Measurements from ENCODE around the gene HTR7. TPM values are rescaled to one million over a fixed set of nuclear protein-coding genes. Genes with fewer than 3 reads are reported as not detected.

Gene HTR7
- total RNA-seq, 1 experiment from 2014 or later = 0.62 TPM

GRCh38 chr10:90790422-90790821 is 67.4 kb downstream of the HTR7 start:
- H3K4me3 ChIP-seq (ENCODE audit: low read length) = no peak overlapping the region
- no peak for ATAC-seq
- no TSS peak for BruUV-seq (replicated peaks)
- H3K36me3 ChIP-seq (ENCODE audit: low read depth, low read length) = no peaks in the 10 kb centered on the region
- intact Hi-C loops (cut with micrococcal nuclease) = no loop called here
- TF ChIP-seq EZH2 (IDR thresholded peaks at IDR 0.05; ENCODE audit: low read length, unreplicated experiment) (no peak), EZH2phosphoT487 (IDR thresholded peaks at IDR 0.05; ENCODE audit: borderline replicate concordance, low read length) (no peak)
- no peak overlapping the region for H3K4me2 ChIP-seq (ENCODE audit: low read length)
- no peaks in the 10 kb centered on the region for H3K79me2 ChIP-seq (ENCODE audit: low read length)
- no peaks in the 10 kb centered on the region for H4K20me1 ChIP-seq (ENCODE audit: low read length)
- H3K27ac ChIP-seq (ENCODE audit: low read length) = no peak overlapping the region
- no peak overlapping the region for H2AFZ ChIP-seq (ENCODE audit: low read length)
- H3K9me2 ChIP-seq (replicated peaks; ENCODE audit: low read length) = no peaks in the 10 kb centered on the region
- CTCF ChIA-PET = no interaction called here
- H3K9me3 ChIP-seq (ENCODE audit: low read length) = no peaks in the 10 kb centered on the region
- DNase-seq = no peak
- H3K9ac ChIP-seq (ENCODE audit: low read length) = no peak overlapping the region
- H3K4me1 ChIP-seq (ENCODE audit: insufficient read depth, low read length) = no peaks in the 10 kb centered on the region
- peaks cover 25% of the 10 kb centered on the region for H3K27me3 ChIP-seq (ENCODE audit: low read length)
- no peaks in the 10 kb centered on the region for H3F3A ChIP-seq (ENCODE audit: low read length, unreplicated experiment)
- POLR2A ChIA-PET (ENCODE audit: unreplicated experiment) = no interaction called here

DNA sequence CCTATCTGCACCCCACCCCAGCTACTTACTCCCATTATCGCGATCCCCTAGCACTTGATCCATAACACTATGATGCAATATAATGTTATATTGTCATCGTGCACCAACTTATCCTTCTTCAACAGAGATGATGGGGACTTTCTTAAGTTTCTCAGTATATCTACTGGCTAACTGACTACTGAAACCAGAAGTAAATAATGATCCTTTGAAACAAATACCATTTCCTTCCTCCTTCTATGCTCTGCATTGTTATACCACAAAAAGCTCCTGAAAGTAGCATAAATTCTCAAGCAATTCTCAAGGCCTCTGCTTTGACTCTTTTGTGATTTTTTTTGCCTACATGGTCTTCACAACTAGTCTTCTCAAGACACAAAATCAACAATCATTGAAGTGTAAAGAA is 68.9 kb downstream of the HTR7 start:
- no peaks in the 10 kb centered on the region for H3K4me1 ChIP-seq (ENCODE audit: insufficient read depth, low read length)
- TF ChIP-seq EZH2 (IDR thresholded peaks at IDR 0.05; ENCODE audit: low read length, unreplicated experiment) = no peak
- TF ChIP-seq EZH2phosphoT487 (IDR thresholded peaks at IDR 0.05; ENCODE audit: borderline replicate concordance, low read length) = no peak
- TF ChIP-seq, protein P1, sequence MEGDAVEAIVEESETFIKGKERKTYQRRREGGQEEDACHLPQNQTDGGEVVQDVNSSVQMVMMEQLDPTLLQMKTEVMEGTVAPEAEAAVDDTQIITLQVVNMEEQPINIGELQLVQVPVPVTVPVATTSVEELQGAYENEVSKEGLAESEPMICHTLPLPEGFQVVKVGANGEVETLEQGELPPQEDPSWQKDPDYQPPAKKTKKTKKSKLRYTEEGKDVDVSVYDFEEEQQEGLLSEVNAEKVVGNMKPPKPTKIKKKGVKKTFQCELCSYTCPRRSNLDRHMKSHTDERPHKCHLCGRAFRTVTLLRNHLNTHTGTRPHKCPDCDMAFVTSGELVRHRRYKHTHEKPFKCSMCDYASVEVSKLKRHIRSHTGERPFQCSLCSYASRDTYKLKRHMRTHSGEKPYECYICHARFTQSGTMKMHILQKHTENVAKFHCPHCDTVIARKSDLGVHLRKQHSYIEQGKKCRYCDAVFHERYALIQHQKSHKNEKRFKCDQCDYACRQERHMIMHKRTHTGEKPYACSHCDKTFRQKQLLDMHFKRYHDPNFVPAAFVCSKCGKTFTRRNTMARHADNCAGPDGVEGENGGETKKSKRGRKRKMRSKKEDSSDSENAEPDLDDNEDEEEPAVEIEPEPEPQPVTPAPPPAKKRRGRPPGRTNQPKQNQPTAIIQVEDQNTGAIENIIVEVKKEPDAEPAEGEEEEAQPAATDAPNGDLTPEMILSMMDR (conservative IDR thresholded peaks at IDR 0.05; ENCODE audit: low read depth, low read length) = no peak
- no peaks in the 10 kb centered on the region for H3K9me3 ChIP-seq (ENCODE audit: low read length)
- H4K20me1 ChIP-seq (ENCODE audit: low read length) = no peaks in the 10 kb centered on the region
- no peaks in the 10 kb centered on the region for H3F3A ChIP-seq (ENCODE audit: low read length, unreplicated experiment)
- ATAC-seq = no peak
- H3K4me3 ChIP-seq (ENCODE audit: low read length) = no peak overlapping the region
- H2AFZ ChIP-seq (ENCODE audit: low read length) = no peak overlapping the region
- no peaks in the 10 kb centered on the region for H3K9me2 ChIP-seq (replicated peaks; ENCODE audit: low read length)
- no peak overlapping the region for H3K27ac ChIP-seq (ENCODE audit: low read length)
- CTCF ChIA-PET = no interaction called here
- H3K27me3 ChIP-seq (ENCODE audit: low read length) = peaks cover 25% of the 10 kb centered on the region
- POLR2A ChIA-PET (ENCODE audit: unreplicated experiment) = no interaction called here
- no peak for DNase-seq
- no peaks in the 10 kb centered on the region for H3K36me3 ChIP-seq (ENCODE audit: low read depth, low read length)
- BruUV-seq (replicated peaks) = no TSS peak
- H3K4me2 ChIP-seq (ENCODE audit: low read length) = no peak overlapping the region
- no peaks in the 10 kb centered on the region for H3K79me2 ChIP-seq (ENCODE audit: low read length)
- no peak overlapping the region for H3K9ac ChIP-seq (ENCODE audit: low read length)
- intact Hi-C loops (cut with micrococcal nuclease) = loop anchor here (2.0 to 5.0 kb wide), 2 partner anchors 38 to 997 kb away; no protein-coding TSS in a partner anchor

DNA sequence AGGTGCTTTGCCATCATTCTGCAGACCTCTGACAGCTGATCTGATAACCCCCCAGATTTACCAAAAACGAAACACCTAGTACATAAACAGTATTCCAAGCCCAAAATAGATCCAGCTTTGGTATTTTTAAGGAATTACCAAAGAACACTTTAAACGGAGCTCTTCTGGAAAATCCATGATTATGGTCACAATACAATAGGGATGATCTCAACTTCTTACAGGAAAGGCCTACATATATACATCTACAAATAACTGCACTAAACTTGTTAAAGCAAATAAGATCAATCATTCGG is 69.7 kb downstream of the HTR7 start:
- Histone ChIP-seq H3K9me2 (replicated peaks; ENCODE audit: low read length) (no peaks in the 10 kb centered on the region), H3K4me3 (ENCODE audit: low read length) (no peak overlapping the region), H3K79me2 (ENCODE audit: low read length) (no peaks in the 10 kb centered on the region), H3F3A (ENCODE audit: low read length, unreplicated experiment) (no peaks in the 10 kb centered on the region), H3K27me3 (ENCODE audit: low read length) (peaks cover 25% of the 10 kb centered on the region), H3K36me3 (ENCODE audit: low read depth, low read length) (no peaks in the 10 kb centered on the region), H3K9ac (ENCODE audit: low read length) (no peak overlapping the region), H4K20me1 (ENCODE audit: low read length) (no peaks in the 10 kb centered on the region), H3K27ac (ENCODE audit: low read length) (no peak overlapping the region), H3K4me2 (ENCODE audit: low read length) (no peak overlapping the region), H3K4me1 (ENCODE audit: insufficient read depth, low read length) (no peaks in the 10 kb centered on the region), H2AFZ (ENCODE audit: low read length) (no peak overlapping the region), H3K9me3 (ENCODE audit: low read length) (no peaks in the 10 kb centered on the region)
- no peak for DNase-seq
- BruUV-seq (replicated peaks) = no TSS peak
- POLR2A ChIA-PET (ENCODE audit: unreplicated experiment) = no interaction called here
- intact Hi-C loops (cut with micrococcal nuclease) = loop anchor here (2.0 to 5.0 kb wide), 2 partner anchors 37 to 996 kb away; no protein-coding TSS in a partner anchor
- CTCF ChIA-PET = interaction anchor here (0.6 kb wide), 2 partner anchors 18 to 356 kb away, joined by 3 read pairs; no protein-coding TSS in a partner anchor
- no peak for ATAC-seq
- no peak for TF ChIP-seq EZH2phosphoT487 (IDR thresholded peaks at IDR 0.05; ENCODE audit: borderline replicate concordance, low read length)
- TF ChIP-seq, protein P1 (conservative IDR thresholded peaks at IDR 0.05; ENCODE audit: low read depth, low read length) = peak; percentile 22; the same call in 1 of the 2 replicates
- TF ChIP-seq EZH2 (IDR thresholded peaks at IDR 0.05; ENCODE audit: low read length, unreplicated experiment) = no peak

All from PC-3 (cell line).